Endothelial cell of umbilical vein (primary cell): ENCODE measurements around the gene PLXNA4. TPM values are rescaled to one million over a fixed set of nuclear protein-coding genes. Genes with fewer than 3 reads are reported as not detected.

Experiments used
- BruUV-seq: library from RNA; stranded (reverse); fragments of 400-500 nt; replicated peaks from 2 replicates; lab custom pipeline; 2021; lab: Mats Ljungman, UMichigan
- CTCF ChIA-PET: fragments of 300-600, 350-600 bp; sonication (Branson Sonifier 250); formaldehyde crosslinking; loops from one replicate; lab custom pipeline; 2021; ENCODE audit warnings: antibody characterized with exemption, inconsistent platforms; lab: Charles Lee
- POLR2A ChIA-PET: fragments of 300-600, 350-600 bp; sonication (Branson Sonifier 250); formaldehyde crosslinking; loops from one replicate; lab custom pipeline; 2021; ENCODE audit warnings: antibody characterized with exemption, inconsistent platforms; lab: Charles Lee
- DNase-seq: peaks from one replicate; pipeline ENCODE4 v3.0.0-alpha.2; 2011; ENCODE audit warnings: low read depth, low spot score
- FAIRE-seq: peaks from 2 replicates; lab custom pipeline; 2011; peaks lifted over from hg19 to GRCh38; lab: Jason Lieb, UNC
- H2AFZ ChIP-seq: 2 replicates; pipeline ENCODE4 v1.6.0; 2012; ENCODE audit warnings: low read depth, low read length, control low read depth, inconsistent platforms
- H3K27ac ChIP-seq: 2 replicates; pipeline ENCODE4 v1.5.1; 2011; ENCODE audit warnings: low read depth, mild to moderate bottlenecking, control low read depth, low read length, moderate library complexity; ENCODE audit not compliant: insufficient read depth
- H3K27me3 ChIP-seq, 2 experiments: 2 replicates each; pipeline versions ENCODE4 v1.6.0 to v1.6.1; 2011; ENCODE audit warnings: low read length in 2 of 2, mixed read lengths in 1 of 2; ENCODE audit not compliant: control insufficient read depth in 2 of 2, insufficient read depth in 2 of 2
- H3K36me3 ChIP-seq, 2 experiments: 2 replicates in 1 of 2; 3 replicates in 1 of 2; pipeline ENCODE4 v1.5.1; 2011; ENCODE audit warnings: low read length in 2 of 2, mild to moderate bottlenecking in 1 of 2, moderate library complexity in 1 of 2; ENCODE audit not compliant: control insufficient read depth in 2 of 2, insufficient read depth in 2 of 2; ENCODE audit errors: extremely low read depth in 1 of 2
- H3K4me1 ChIP-seq: 3 replicates; pipeline ENCODE4 v1.5.1; 2011; ENCODE audit warnings: mild to moderate bottlenecking, low read length; ENCODE audit not compliant: control insufficient read depth, insufficient read depth; ENCODE audit errors: extremely low read depth
- H3K4me2 ChIP-seq: 2 replicates; pipeline ENCODE4 v1.6.1; 2011; ENCODE audit warnings: low read length, control low read depth, mixed read lengths; ENCODE audit not compliant: insufficient read depth
- H3K4me3 ChIP-seq, 3 experiments: fragments of 200-600 bp in 1 of 3; sonication (generic), shearing (Covaris generic) in 1 of 3; replicated peaks in 1 of 3; 2 replicates each; pipeline ENCODE4 v1.5.1; 2011 to 2016; ENCODE audit warnings: control low read depth in 3 of 3, low read length in 3 of 3, mild to moderate bottlenecking in 2 of 3, inconsistent platforms in 1 of 3, low read depth in 1 of 3, moderate library complexity in 1 of 3; ENCODE audit not compliant: insufficient read depth in 1 of 3
- H3K79me2 ChIP-seq: 2 replicates; pipeline ENCODE4 v1.6.0; 2012; ENCODE audit warnings: low read length, inconsistent platforms; ENCODE audit not compliant: control insufficient read depth, insufficient read depth
- H3K9ac ChIP-seq: replicated peaks from 2 replicates; pipeline ENCODE3; 2011; ENCODE audit warnings: low read length, control low read depth; ENCODE audit not compliant: insufficient read depth; ENCODE audit errors: extremely low read depth
- H3K9me1 ChIP-seq: replicated peaks from 3 replicates; pipeline ENCODE4 v1.6.0; 2011; ENCODE audit warnings: mild to moderate bottlenecking, low read length; ENCODE audit not compliant: control insufficient read depth, insufficient read depth; ENCODE audit errors: extremely low read depth
- H3K9me3 ChIP-seq: replicated peaks from 2 replicates; pipeline ENCODE4 v1.5.1; 2012; ENCODE audit warnings: low read length, inconsistent platforms; ENCODE audit not compliant: control insufficient read depth, insufficient read depth
- H4K20me1 ChIP-seq: replicated peaks from 2 replicates; pipeline ENCODE3; 2011; ENCODE audit warnings: mild to moderate bottlenecking, low read length; ENCODE audit not compliant: control insufficient read depth, insufficient read depth; ENCODE audit errors: extremely low read depth
- EZH2 ChIP-seq: IDR thresholded peaks from 2 replicates; pipeline ENCODE4 v1.6.1; 2012; ENCODE audit warnings: borderline replicate concordance, low read depth, mild to moderate bottlenecking, moderate library complexity, low read length, inconsistent platforms; ENCODE audit not compliant: severe bottlenecking
- FOS ChIP-seq: IDR thresholded peaks from 2 replicates; pipeline ENCODE4 v1.6.1; 2011; ENCODE audit warnings: mild to moderate bottlenecking, low read length, moderate library complexity, borderline replicate concordance; ENCODE audit not compliant: insufficient read depth
- GATA2 ChIP-seq: IDR thresholded peaks from 2 replicates; pipeline ENCODE4 v1.7.0; 2011; ENCODE audit warnings: low read depth, mild to moderate bottlenecking, moderate library complexity, mixed read lengths, low read length; ENCODE audit not compliant: insufficient read length, insufficient read depth
- JUN ChIP-seq: IDR thresholded peaks from 2 replicates; pipeline ENCODE4 v1.6.1; 2011; ENCODE audit warnings: borderline replicate concordance, low read depth; ENCODE audit not compliant: insufficient read length, insufficient read depth
- MYC ChIP-seq: IDR thresholded peaks from one replicate; pipeline ENCODE4 v1.6.1; 2011; ENCODE audit warnings: mild to moderate bottlenecking, low read depth, low read length
- POLR2A ChIP-seq: IDR thresholded peaks from 2 replicates; pipeline ENCODE4 v1.6.1; 2012; ENCODE audit warnings: low read depth, mild to moderate bottlenecking, control low read depth, low read length
- POLR2AphosphoS5 ChIP-seq: IDR thresholded peaks from 2 replicates; pipeline ENCODE4 v1.6.1; 2012; ENCODE audit warnings: low read depth, mild to moderate bottlenecking, control low read depth, low read length, moderate library complexity; ENCODE audit not compliant: insufficient read depth
- dilution Hi-C: fragments of 300-500 bp; cut with MboI; formaldehyde crosslinking; loops from one replicate; pipeline ENCODE4 v1.15.0; 2019; ENCODE audit warnings: low sequenced_read_pairs; ENCODE audit not compliant: extremely low pct_ligation_motif_present
- intact Hi-C: fragments of 100-400 bp; cut with micrococcal nuclease; formaldehyde crosslinking; loops from one replicate; pipeline ENCODE4 v1.10.0; 2022
- polyA plus RNA-seq, 4 experiments: library from polyadenylated mRNA; depleted of rRNA in 3 of 4; stranded (reverse) in 3 of 4; unstranded in 1 of 4; fragments of >200 nt; gene quantifications; 2 replicates each; pipeline versions ENCODE4 v1.2.1 to v1.2.3, GENCODE V29; 2011 to 2012; ENCODE audit warnings: missing spikeins in 1 of 4
- total RNA-seq: library from RNA; stranded (reverse); gene quantifications from 2 replicates; pipeline ENCODE4 v1.2.3, GENCODE V29; 2021
- TF ChIP-seq, protein P1 (sequence below): IDR thresholded peaks from 2 replicates; pipeline ENCODE4 v1.6.1; 2011; ENCODE audit not compliant: insufficient read depth, insufficient read length
- TF ChIP-seq, protein P2 (sequence below), 2 donors: IDR thresholded peaks; 1 replicate in 1 of 2; 2 replicates in 1 of 2; pipeline ENCODE4 v1.5.1; 2011; ENCODE audit warnings: low read length in 2 of 2, mild to moderate bottlenecking in 2 of 2, moderate library complexity in 2 of 2, control low read depth in 1 of 2, inconsistent platforms in 1 of 2, low read depth in 1 of 2; ENCODE audit not compliant: insufficient read depth in 1 of 2; ENCODE audit errors: extremely low read depth in 1 of 2

The PLXNA4 gene
- total and polyA plus RNA-seq, 2 donors (not counting 3 experiments of a cell fraction or from before 2014, with no cell fraction given): 12.1 to 20.4 TPM

DNA sequence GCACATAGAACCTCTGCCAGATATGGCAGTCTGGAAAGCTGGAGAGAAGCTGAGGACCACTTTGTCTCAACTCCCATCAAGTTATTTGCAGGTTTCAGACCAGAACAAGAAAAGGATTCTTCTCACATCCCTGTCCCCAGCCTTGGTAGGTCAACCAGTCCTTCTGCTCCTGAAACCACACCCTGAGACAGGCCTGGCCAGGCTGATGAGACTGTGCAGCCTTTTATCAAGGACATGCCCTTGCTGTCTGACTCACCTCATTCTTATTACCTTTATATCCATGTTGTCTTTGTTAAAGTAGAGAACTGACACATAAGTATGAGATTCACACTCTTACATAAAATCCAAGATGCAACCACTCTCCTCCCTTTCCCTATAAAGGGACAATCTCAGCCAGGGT is 354.9 kb downstream of the PLXNA4 start:
- H3K27me3 ChIP-seq: no peaks in the 10 kb centered on the region
- H3K79me2 ChIP-seq: no peaks in the 10 kb centered on the region
- intact Hi-C loops: no loop called here
- H4K20me1 ChIP-seq: no peaks in the 10 kb centered on the region
- no peaks in the 10 kb centered on the region for H3K9me3 ChIP-seq
- peaks cover 0 to 14% of the 10 kb centered on the region in 2 experiments for H3K36me3 ChIP-seq
- no peak for DNase-seq
- no peak overlapping the region for H3K4me3 ChIP-seq
- no TSS peak for BruUV-seq
- no peaks in the 10 kb centered on the region for H3K9me1 ChIP-seq
- ChIA-PET POLR2A (no interaction called here), CTCF (interaction anchor here (0.9 kb wide), 1 partner anchor 10 kb away, joined by 3 read pairs; no protein-coding TSS in a partner anchor)
- no peaks in the 10 kb centered on the region for H3K4me1 ChIP-seq
- no peak overlapping the region for H2AFZ ChIP-seq
- no peak overlapping the region for H3K27ac ChIP-seq
- TF ChIP-seq GATA2: no peak
- TF ChIP-seq MYC: no peak
- no peak for TF ChIP-seq EZH2
- TF ChIP-seq POLR2AphosphoS5: no peak
- TF ChIP-seq JUN: no peak
- TF ChIP-seq POLR2A: no peak
- no peak for FAIRE-seq
- dilution Hi-C loops: no loop called here
- no peak overlapping the region for H3K4me2 ChIP-seq
- H3K9ac ChIP-seq: no peak overlapping the region

DNA sequence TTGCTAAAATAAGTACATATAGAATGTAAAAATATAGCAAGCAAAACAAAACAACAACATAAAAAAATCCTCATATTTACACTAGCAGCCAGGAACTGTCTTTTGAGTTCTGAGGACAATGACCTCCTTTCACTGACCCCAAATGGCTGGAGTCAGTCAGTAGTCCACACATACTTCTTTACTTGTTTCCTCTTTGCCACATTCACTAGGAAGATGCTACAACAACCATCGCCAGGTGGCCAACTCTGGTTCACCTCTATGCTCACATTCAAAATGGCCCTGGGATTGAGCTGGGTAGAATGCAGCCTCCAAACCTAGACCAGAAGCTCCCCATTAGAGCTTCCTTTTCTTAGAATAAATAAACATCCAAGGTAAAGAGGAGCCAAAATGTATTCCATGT is 356.2 kb downstream of the PLXNA4 start:
- FAIRE-seq: no peak

More for the DNA sequence above, 356.2 kb downstream of the PLXNA4 start:
- Histone ChIP-seq H3K4me3 (no peak overlapping the region), H4K20me1 (no peaks in the 10 kb centered on the region), H3K9me3 (no peaks in the 10 kb centered on the region), H3K79me2 (no peaks in the 10 kb centered on the region), H3K4me2 (no peak overlapping the region), H3K4me1 (no peaks in the 10 kb centered on the region), H3K36me3 (peaks cover 0 to 14% of the 10 kb centered on the region in 2 experiments), H2AFZ (no peak overlapping the region), H3K27me3 (no peaks in the 10 kb centered on the region), H3K9ac (no peak overlapping the region), H3K9me1 (no peaks in the 10 kb centered on the region), H3K27ac (no peak overlapping the region)
- TF ChIP-seq EZH2: no peak
- TF ChIP-seq POLR2A: no peak
- no peak for TF ChIP-seq JUN
- TF ChIP-seq, protein P1, sequence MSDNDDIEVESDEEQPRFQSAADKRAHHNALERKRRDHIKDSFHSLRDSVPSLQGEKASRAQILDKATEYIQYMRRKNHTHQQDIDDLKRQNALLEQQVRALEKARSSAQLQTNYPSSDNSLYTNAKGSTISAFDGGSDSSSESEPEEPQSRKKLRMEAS: no peak
- no peak for TF ChIP-seq FOS
- no peak for TF ChIP-seq GATA2
- no peak for TF ChIP-seq MYC
- no peak for TF ChIP-seq POLR2AphosphoS5
- TF ChIP-seq, protein P2, sequence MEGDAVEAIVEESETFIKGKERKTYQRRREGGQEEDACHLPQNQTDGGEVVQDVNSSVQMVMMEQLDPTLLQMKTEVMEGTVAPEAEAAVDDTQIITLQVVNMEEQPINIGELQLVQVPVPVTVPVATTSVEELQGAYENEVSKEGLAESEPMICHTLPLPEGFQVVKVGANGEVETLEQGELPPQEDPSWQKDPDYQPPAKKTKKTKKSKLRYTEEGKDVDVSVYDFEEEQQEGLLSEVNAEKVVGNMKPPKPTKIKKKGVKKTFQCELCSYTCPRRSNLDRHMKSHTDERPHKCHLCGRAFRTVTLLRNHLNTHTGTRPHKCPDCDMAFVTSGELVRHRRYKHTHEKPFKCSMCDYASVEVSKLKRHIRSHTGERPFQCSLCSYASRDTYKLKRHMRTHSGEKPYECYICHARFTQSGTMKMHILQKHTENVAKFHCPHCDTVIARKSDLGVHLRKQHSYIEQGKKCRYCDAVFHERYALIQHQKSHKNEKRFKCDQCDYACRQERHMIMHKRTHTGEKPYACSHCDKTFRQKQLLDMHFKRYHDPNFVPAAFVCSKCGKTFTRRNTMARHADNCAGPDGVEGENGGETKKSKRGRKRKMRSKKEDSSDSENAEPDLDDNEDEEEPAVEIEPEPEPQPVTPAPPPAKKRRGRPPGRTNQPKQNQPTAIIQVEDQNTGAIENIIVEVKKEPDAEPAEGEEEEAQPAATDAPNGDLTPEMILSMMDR (IDR thresholded peaks at IDR 0.05; ENCODE audit: extremely low read depth in 1 of 2, insufficient read depth in 1 of 2, low read depth in 1 of 2, low read length in 2 of 2): no peak
- no peak for DNase-seq
- BruUV-seq: no TSS peak
- dilution Hi-C loops (no loop called here), intact Hi-C loops (no loop called here)
- ChIA-PET CTCF (interaction anchor here (0.8 kb wide), 1 partner anchor 21 kb away, joined by 3 read pairs; no protein-coding TSS in a partner anchor), POLR2A (no interaction called here)
